NCI-H446 (cell line): Measurements from ENCODE around the gene SHMT2.

ENCODE experiments used
- DNase-seq, 2 experiments: peaks; one replicate each; lab custom pipeline; 2025; lab: John Stamatoyannopoulos, UW

The SHMT2 gene

DNA sequence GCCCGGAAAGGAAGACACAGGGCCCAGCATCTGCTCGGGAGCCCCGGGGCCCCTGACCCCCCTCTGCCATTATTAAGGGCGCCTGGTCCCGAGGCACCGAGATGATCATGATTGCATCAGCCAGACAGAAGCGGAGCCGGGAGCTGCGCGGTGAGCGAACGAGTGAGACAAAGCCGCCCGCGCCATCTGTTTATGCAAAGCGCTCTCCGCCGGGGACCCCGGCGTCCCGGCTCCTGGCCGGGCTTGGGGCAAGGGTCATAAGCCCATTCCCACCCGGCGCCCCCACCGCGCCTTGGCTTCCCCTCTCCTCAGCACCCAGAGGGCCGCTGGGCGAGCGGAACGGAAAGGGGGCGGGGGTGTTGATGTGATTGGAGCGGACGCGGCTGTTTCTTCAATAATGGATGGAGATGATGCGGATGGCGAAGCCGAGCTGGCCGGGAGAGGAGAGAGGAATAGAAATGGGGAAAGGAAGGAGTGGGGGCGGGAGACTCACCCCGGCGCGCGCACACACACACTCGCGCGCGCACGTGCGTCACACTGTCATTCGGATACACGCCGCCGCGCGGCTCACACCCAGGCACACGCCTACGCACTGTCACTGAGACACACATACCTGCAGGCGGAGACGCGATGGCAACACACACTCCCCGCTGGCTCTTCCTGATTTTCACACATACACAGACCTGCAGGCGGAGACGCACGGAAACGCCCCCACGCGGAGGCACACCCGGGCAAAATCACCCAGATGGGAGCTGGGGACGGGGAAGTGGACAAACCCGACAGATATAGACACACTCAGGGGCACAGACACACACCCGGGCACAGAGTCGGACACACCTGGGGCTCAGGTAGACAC, 10.8 kb downstream of the SHMT2 start:
- DNase-seq = peak; percentile 27 to 61

DNA sequence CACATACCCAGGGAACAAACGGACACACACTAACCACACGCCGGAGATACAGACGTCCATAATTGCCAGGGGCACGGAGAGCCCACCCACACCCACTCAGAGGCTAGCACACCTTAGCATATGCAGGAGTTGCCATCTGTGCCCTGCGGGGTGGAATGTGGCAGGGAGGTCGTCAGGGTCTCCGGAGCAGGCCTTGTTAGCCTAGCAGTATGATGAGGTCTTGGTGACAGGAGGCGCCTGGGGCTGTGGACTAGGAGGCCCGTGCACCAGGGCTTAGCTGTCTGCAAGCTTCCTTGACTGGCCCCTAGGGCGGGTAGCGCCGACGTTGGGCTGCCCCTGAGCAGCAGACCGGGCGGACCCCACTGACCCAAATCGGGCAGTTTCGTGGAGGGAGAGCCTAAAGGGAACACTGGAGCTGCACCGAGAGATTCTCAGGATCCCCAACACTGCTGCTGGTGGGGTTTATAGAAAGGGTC, 11.5 kb downstream of the SHMT2 start:
- DNase-seq = peak in 1 of 2 experiments; percentile 38

DNA sequence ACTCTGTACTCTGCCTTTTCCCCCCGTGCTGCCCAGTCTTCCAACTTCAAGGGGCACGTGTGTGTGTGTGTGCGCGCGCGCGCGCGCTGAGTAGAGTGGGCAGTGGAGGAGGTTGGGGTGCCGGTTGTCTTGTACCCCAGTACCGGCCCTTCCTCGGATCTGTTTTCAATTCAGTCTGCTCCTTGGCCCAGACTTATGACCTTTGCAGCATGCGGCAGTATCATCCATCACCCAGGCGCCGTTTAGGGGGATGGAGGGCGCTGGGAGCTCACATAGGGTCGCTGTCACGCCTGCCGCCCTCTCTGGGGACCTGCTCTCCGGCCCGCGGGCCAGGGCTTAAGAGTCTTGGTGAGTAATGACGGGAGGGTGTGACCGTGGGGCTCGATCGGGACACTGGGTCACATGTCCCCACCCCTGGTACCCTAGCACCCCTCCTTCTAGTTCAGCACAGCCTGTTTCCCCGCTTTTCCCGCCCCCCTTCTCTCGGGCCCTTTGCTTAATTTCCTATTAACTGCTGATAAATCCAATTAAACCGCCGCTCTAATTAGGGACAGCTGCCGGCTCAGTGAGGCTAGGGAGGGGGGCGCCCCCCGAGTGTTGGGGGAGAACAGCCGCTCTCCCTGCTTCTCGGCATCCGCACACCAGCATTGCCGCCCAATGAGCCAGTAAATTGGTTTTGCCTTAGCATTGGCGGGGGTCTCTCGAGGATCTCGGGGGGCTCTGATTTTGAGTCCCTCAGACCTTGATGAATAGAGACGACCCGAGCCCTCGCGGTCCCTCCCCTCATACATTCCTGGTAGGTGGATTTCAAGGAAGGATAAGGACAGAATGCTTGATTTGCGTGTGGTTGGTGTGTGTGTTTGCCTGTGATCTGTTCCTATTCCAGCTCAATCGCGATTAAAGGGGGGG, 12.1 kb downstream of the SHMT2 start:
- no peak for DNase-seq

DNA sequence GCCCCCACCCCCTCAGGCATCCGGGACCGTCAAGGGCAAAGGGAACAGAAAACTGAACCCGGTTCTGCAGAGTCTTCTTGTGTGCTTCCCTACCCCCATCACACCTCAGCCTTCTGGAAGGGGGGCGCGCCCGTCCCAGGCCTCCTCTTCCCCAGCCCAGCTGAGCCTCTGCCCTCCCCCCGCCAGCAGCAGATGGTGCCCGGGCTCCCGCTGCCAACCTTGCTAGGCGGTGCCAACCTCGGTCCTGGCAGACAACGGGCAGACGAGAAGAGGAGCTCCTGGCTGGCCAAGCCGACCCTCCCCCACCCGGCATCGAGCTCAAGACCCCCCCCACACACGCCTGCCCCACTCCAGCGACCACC, 12.8 kb downstream of the SHMT2 start:
- DNase-seq = peak; percentile 62 to 82

DNA sequence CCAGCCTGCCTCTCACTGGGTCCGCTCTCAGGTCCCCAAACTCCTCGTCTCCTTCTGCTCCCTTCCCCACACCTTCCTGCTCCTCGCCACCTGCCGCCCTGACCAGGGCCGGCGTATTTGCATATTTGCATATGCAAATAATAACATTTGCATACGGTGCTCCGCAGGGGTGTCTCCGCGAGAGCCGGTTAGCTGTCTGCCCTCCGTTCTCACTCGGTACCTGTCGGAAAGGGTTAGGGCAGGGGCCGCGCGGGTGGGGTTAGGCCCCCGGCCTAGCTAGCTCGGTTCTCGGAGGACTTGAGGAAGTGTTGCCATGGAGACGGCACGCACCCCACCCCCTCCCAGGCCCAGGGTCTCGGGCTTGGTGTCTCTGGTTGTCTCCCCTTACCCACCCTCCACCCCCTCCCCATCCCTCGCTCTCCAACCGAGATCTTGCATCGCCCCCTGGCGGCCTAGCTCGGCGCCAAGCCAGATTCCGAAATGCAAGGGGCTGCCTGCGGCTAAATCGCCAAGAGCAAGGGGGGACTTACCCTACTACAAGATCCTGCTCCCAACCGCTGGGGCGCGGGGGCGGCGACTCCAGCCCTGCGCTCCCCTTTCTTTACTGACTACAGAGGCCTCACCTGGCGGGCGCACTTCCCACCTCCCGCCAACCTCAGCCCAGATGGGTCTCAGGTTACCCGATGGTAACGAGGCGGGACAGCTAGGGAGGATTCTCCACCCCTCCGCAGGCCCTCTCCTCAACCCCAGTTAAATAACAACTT, 13.4 kb downstream of the SHMT2 start:
- peak; percentile 62 to 86 for DNase-seq

DNA sequence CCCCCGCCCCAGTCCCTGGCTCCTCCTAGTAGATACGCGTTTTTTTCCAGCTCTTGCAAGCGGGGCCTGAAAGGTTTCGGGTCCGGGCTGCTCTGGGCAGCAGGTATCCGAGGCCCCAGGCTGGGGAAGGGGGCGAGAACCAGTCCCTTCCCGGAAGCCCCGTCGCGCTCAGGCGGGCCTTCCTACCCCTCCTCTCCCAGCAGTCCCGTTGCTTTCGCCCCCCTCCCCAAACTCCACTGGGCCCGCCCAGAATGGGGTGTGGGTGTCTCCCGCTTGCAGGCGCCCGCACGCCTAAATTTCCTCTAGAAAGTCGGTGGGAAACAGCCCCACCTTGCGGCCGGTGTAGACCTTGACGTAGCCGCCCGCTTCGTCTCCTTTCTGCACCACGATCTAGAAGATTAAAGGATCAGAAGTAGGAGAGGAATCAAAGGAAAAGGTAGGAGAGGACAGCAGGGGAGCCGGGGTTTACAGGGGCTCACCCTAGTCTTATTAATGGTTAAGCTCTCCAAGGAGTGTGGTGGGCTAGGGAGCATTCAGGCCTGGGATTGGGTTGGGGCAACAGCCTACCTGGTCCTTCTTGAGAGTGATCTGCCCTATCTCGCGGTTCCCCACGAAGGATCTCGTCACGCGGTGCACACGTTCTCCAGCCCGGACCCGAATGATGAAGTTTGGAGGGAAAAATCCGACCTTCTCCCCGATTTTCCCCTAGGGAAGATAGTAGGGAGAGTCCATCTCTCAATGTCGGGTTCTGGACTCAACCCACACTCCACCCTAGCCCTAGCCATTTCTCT, 14.2 kb downstream of the SHMT2 start:
- peak; percentile 61 to 65 for DNase-seq

DNA sequence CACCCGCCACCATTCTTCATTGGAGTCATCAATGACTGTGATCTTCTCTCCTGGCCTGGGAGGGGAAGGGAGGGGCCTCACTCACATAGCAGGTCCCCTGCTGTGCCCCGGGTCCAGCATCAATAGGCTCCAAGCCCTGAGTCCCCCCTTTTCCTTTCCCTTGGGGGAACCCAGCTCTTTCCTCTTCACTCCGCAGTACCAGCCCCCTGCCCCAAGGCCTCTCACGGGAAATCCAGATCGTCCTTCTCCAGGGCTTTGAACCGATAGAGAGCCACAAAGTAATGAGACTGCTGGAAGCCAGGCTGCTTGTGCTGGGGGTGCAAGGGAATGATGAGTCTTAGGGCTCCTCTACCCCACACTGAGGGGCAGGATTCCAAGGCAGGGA, 14.8 kb downstream of the SHMT2 start:
- DNase-seq = no peak

DNA sequence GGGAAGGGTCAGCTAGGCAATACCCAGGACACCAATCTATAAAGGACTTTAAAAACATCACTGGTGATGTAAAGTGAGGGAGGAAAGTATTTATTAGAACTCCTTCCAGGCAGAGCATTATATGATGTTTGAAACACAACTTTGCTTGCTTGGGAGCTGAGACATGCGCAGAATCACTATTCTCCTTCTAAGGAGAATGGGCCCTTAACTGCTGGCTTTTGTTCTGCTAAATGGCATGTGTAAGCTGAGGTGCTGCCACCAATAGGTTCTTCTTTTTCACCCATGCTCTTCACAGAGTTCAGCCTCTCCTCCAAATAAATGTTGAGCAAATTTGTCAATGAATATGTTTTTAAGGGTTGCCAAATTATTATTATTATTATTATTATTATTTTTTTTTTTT, 17.5 kb downstream of the SHMT2 start:
- no peak for DNase-seq

DNA sequence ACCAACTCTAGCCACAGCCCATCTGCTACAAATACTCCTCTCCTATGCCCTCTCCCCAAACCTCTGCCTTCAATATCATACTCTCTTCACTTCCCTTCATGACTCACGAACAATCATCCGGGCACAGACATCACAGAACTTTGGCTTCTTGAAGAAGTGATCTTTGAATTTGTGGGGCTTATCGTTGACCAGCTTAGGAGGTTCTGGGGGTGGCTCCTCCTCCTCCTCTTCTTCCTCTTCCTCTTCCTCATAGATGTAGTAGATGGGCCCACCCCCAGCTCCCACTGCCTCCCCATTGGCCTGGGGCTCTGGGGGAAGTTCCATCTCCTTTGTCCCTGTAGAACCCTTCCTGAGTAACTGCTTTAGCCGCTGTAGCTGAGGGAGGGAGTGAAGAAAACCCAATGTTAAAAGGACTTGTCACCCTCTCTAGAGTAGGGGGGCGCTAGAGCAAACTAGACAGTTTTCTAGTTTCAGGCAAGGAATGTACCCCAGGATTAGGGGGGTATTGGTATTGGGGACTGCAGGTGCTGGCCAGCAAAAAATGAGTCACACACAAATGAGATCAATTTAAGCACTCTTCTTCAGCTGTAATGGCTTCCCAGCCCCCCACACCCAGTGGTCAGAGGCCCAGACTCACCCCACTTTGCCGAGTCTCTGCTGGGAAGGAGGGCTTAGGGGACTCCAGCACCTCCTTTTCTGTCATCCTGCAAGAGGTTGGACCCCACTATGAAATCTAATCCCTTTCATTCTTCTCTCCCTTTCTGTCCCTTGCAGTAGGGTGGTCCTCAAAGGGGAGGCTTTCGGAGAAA, 19.6 kb downstream of the SHMT2 start:
- DNase-seq = no peak

DNA sequence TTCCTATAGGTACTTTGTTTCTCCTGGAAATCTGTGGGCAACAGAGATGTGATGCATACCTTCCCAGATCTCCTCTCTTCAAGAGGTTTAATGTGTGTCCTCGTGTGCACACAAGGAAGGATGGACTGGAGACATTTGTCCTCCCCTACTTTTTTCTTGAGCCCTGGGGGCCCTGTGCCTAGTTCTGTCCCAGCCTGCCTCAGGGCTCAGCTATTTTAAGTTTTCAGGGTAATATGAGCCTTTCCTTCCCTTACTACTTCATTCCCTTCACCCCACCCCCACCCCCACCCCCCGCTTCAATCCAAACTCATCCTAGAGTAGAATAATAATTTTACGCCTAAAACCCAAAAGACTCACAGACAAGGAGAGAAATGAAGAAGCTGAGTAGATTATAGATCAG, 21.0 kb downstream of the SHMT2 start:
- no peak for DNase-seq

DNA sequence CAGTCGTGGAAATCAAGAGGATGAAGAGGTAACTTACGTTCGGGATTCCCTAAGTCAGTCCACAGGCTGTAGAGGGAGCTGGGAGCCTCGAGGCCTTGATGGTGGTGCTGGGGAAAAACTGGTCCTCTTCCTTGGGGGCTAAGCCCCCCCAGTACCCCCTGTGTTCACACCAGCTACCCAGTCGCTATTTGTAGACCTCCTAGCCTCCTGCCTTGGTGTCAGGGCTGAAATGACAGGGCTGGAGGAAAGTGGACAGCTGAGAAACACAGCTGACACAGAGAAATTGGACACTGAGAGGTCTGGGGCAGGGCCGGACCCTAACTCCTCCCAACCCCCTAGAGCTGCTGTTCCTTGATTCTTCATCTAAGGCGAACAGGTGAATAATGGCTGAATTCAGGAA, 21.4 kb downstream of the SHMT2 start, which contains the start of gene STAC3:
Gene STAC3, minus strand, starts transcription at position 232 of the 400 bp plus-strand sequence. CDS start 1,551 bp downstream, outside the sequence.
- DNase-seq = no peak

DNA sequence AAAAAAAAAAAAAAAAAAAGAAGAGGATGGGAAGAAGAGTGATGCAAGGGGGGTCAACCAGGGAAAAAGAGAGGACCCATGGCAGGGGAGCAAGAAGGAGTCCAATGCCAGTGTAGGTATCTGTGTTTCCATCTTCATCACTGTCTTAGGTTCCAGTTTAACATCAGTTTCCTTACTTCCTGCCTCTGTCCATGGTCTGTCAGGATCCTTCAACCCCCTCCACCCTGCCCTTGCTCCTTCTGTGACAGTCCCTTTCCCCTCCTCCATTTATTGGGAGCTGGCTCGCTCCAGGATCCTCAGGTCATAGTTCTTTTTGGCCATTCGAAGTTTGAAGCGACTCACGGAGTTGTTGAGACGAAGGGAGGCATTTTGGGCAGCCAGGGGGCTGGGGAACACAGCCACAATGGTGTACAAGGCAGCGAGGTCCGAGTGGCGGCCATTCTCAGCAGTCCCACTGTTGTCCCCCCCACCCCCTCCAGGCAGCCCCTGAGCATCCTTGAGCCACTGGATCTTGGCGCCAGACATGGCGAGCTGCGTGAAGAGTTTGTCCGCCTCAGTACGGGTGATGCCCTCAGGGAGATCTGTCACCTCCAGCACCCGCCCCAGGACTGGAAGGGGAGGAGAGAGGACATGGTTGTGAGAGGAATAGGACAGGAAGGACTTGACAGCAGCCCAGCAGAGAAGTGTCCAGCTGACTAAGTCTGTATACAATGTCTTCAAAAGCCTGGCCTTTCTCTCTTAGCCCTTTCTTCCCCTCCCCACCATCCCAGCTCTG, 25.2 kb downstream of the SHMT2 start:
- no peak for DNase-seq

DNA sequence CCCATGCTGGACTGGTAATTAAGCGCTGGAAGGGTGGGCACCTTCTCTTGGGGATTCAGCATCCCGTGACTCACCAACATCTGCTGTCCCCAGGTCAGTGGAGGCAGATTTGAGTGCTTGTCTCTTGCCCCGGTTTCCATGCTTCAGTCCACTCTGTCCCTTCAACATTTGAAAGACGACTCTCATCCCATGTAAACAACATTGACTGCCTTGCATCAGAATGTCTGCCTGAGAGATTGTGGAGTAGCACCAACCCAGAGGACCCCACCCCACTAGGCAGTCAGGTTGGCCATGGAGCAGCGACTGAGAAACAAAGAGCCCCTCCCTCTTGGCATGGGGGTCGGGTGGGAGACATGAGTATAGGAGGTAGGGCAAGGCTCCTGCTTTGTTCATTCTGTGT, 26.4 kb downstream of the SHMT2 start:
- DNase-seq = no peak

DNA sequence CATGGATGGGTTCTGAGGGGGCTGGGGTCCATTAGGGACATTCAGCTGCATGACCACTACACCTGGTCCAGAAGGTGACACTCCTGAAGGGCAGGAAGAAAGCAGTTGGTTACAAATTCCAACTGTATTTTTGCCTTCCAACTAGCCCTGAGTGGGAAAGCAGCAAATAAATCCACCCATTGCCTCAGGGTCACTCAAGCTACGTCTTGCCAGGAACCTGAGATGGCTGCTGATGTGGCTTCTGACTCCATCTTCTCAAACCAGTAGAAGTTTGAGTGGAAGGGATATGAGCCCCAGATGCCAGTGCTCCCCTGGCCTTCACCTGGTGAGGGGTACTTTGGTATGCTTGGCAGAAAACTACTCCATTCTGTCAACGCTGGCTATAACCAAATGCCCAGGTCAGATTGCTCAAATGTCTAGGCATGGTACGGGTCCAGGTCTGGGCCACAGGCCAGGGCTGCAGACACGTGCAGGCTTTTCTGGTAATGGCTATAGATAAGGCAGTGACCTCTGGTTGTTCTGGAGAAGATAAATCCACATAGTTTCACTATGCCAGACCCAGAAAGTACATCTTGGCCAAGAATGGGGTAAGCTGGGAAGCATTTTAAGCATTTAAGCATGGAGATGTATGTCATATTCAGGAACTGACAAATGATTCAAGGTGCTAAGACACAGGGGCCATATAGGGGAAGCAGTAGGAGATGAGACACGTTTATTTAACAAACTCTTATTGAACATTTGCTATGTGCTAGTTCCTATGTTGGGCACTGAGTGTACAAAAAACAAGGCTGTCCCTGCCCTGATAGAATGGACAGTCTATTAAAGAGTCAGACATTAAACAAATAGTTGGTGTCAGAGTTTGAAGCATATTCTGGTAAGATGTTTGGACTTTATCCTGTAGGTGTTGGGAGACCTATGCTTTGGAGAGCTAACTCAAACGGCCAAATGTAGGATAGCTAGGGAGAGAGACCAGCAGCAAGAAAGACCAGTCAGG, 29.8 kb downstream of the SHMT2 start:
- DNase-seq = no peak

DNA sequence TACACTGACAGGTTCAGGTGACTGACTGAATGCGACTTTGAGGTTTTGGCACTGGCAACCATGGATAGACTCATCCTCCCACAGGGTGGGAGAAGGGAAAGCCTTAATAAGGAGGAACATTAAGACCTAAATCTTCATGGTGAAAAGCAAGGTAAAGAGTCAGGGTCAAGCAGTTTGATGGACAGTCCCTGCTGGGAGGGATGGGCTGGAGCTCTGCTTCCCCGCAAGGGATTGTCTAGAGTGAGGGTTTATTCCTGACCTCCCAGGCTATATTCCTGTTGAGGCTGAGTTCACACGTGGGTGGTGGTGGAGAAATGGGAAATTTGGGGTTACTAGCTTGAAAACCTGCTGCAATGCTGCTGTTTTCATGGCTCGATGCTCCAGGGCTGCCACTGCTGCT, 30.9 kb downstream of the SHMT2 start:
- DNase-seq = no peak

DNA sequence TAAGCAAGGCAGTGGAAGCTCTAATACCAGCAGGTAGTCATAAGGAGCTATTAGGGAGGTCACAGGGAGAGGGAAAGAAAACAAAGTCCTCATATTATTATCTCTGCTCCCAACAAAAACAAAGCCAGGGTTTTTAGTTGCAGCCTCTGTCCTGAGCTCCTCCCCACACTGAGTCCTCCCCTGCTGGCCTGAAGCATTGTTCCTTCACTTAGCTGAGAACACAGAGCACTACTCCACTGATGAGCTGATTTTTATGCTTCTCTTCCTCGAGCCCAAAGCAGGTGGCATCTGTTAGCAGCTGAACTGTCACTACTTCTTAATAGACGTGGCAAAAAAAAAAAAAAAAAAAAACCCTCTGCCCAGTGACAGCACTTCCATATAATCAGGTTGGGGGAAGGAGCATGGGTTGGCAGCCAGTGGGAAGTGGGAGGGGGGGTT, 31.9 kb downstream of the SHMT2 start:
- DNase-seq = no peak

DNA sequence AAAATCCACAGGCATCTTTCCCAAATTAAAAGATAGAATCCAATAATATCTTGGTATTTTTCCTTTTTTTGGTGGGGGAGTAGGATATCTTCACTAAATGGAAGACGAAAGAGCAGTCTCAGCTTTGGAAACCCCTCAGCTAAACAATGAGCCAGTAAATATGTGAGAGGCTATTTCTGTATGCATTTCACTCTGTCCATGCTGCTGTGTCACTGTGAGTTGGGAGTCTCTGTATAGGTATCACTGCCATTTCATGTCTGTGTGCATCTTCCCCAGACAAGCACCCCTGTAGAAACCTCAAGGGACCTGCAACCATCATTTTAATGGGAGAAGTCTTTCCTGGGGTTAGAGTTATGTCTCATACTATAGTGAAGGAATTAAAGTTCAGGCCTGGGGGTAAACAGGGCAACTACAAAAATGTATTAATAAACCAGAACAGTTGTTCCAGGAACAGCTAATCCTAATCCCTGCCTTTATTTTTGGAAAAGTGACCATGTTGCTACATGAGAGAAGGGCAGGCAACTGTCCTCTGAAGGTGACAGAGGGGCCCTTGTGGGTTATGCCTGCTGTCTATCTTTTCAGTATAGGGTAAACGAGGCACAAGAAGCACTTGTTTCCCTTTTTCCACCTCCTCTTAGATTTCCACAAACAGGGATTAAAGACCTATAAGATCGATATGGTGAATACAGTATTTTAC, 32.8 kb downstream of the SHMT2 start:
- DNase-seq = no peak

DNA sequence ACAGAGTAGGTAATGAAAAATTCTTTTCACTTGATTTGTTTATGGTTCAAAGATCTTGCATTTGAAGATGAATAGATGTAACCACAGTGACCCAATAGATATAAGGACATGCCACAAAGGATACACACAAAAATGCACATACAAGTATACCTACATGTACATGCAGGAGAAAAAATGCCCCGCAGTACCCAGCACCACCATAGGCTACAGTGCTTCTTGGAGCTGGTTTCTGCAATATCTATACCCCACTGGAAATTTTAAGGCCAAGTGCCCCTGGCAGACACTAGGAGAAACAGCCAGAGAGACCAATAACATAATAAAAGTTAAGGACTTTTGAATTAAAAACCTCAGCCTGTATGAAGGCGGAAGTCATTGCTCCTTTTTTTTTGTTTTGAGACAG, 33.6 kb downstream of the SHMT2 start:
- DNase-seq = no peak
